ENCODE results near the gene HESX1. TPM values are rescaled to one million over a fixed set of nuclear protein-coding genes. Genes with fewer than 3 reads are reported as not detected.

HESX1 gene
- total RNA-seq, 1 experiment from 2014 or later = 5.6 TPM

DNA sequence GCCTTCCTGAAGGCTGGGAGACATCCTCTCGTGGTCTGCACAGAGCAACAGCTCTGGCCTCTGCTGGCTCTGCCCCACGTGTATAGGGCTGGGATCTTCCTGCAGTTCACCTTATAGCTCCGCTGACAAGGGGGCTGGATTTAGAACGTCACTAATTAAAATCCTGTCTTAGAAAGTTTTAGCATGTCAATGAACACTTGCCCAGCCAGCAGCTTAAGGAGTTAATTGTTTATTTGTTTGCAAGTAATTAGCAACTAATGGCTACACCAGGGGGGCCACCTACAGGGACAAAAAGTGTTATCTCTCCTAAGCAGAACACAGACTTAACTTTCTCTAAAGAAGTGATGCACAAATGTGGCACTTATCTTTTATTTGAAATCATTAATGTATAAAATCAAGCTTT, at the start of gene HESX1 (continued):
- TF ChIP-seq ZNF232 (CRISPR knock-in tag; IDR thresholded peaks at IDR 0.05) (no peak), ZNF423 (CRISPR knock-in tag; IDR thresholded peaks at IDR 0.05) (peak; percentile 39; the same call in 1 of the 2 replicates), ZNF416 (CRISPR knock-in tag; IDR thresholded peaks at IDR 0.05) (no peak), JAZF1 (CRISPR knock-in tag; IDR thresholded peaks at IDR 0.05) (no peak), NR2C2 (CRISPR knock-in tag; IDR thresholded peaks at IDR 0.05) (no peak), TCF7 (CRISPR knock-in tag; IDR thresholded peaks at IDR 0.05; ENCODE audit: low read depth) (no peak), ZNF138 (CRISPR knock-in tag; conservative IDR thresholded peaks at IDR 0.05) (no peak), FOXK1 (CRISPR knock-in tag; IDR thresholded peaks at IDR 0.05) (0 out of 2 replicates have a peak, but pooled peaks have one; percentile 21), MYBL2 (CRISPR knock-in tag; IDR thresholded peaks at IDR 0.05) (no peak), TEAD4 (CRISPR knock-in tag; IDR thresholded peaks at IDR 0.05) (no peak), NR3C1 (CRISPR knock-in tag; conservative IDR thresholded peaks at IDR 0.05; ENCODE audit: low read depth) (no peak), ZNF263 (CRISPR knock-in tag; IDR thresholded peaks at IDR 0.05; ENCODE audit: low read depth) (no peak), ZNF219 (CRISPR knock-in tag; IDR thresholded peaks at IDR 0.05; ENCODE audit: borderline replicate concordance) (no peak), CREB1 (CRISPR knock-in tag; IDR thresholded peaks at IDR 0.05) (no peak), ETV6 (CRISPR knock-in tag; IDR thresholded peaks at IDR 0.05) (no peak), SMAD3 (CRISPR knock-in tag; IDR thresholded peaks at IDR 0.05; ENCODE audit: borderline replicate concordance) (no peak), TEAD1 (CRISPR knock-in tag; IDR thresholded peaks at IDR 0.05) (peak; percentile 73), KAT7 (CRISPR knock-in tag; IDR thresholded peaks at IDR 0.05; ENCODE audit: borderline replicate concordance) (no peak), MXD4 (CRISPR knock-in tag; IDR thresholded peaks at IDR 0.05; ENCODE audit: borderline replicate concordance) (no peak)
- TF ChIP-seq, protein P1, sequence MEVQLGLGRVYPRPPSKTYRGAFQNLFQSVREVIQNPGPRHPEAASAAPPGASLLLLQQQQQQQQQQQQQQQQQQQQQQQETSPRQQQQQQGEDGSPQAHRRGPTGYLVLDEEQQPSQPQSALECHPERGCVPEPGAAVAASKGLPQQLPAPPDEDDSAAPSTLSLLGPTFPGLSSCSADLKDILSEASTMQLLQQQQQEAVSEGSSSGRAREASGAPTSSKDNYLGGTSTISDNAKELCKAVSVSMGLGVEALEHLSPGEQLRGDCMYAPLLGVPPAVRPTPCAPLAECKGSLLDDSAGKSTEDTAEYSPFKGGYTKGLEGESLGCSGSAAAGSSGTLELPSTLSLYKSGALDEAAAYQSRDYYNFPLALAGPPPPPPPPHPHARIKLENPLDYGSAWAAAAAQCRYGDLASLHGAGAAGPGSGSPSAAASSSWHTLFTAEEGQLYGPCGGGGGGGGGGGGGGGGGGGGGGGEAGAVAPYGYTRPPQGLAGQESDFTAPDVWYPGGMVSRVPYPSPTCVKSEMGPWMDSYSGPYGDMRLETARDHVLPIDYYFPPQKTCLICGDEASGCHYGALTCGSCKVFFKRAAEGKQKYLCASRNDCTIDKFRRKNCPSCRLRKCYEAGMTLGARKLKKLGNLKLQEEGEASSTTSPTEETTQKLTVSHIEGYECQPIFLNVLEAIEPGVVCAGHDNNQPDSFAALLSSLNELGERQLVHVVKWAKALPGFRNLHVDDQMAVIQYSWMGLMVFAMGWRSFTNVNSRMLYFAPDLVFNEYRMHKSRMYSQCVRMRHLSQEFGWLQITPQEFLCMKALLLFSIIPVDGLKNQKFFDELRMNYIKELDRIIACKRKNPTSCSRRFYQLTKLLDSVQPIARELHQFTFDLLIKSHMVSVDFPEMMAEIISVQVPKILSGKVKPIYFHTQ (CRISPR knock-in tag; IDR thresholded peaks at IDR 0.05) = no peak
- TF ChIP-seq, protein P2, sequence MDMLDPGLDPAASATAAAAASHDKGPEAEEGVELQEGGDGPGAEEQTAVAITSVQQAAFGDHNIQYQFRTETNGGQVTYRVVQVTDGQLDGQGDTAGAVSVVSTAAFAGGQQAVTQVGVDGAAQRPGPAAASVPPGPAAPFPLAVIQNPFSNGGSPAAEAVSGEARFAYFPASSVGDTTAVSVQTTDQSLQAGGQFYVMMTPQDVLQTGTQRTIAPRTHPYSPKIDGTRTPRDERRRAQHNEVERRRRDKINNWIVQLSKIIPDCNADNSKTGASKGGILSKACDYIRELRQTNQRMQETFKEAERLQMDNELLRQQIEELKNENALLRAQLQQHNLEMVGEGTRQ (CRISPR knock-in tag; IDR thresholded peaks at IDR 0.05) = peak; percentile 57; the same call in 1 of the 2 replicates
- TF ChIP-seq, protein P3, sequence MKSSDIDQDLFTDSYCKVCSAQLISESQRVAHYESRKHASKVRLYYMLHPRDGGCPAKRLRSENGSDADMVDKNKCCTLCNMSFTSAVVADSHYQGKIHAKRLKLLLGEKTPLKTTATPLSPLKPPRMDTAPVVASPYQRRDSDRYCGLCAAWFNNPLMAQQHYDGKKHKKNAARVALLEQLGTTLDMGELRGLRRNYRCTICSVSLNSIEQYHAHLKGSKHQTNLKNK (CRISPR knock-in tag; IDR thresholded peaks at IDR 0.05) = 0 out of 2 replicates have a peak, but pooled peaks have one; percentile 40
- TF ChIP-seq, protein P4, sequence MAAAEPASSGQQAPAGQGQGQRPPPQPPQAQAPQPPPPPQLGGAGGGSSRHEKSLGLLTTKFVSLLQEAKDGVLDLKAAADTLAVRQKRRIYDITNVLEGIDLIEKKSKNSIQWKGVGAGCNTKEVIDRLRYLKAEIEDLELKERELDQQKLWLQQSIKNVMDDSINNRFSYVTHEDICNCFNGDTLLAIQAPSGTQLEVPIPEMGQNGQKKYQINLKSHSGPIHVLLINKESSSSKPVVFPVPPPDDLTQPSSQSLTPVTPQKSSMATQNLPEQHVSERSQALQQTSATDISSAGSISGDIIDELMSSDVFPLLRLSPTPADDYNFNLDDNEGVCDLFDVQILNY (CRISPR knock-in tag; IDR thresholded peaks at IDR 0.05) = no peak
- TF ChIP-seq, protein P5, sequence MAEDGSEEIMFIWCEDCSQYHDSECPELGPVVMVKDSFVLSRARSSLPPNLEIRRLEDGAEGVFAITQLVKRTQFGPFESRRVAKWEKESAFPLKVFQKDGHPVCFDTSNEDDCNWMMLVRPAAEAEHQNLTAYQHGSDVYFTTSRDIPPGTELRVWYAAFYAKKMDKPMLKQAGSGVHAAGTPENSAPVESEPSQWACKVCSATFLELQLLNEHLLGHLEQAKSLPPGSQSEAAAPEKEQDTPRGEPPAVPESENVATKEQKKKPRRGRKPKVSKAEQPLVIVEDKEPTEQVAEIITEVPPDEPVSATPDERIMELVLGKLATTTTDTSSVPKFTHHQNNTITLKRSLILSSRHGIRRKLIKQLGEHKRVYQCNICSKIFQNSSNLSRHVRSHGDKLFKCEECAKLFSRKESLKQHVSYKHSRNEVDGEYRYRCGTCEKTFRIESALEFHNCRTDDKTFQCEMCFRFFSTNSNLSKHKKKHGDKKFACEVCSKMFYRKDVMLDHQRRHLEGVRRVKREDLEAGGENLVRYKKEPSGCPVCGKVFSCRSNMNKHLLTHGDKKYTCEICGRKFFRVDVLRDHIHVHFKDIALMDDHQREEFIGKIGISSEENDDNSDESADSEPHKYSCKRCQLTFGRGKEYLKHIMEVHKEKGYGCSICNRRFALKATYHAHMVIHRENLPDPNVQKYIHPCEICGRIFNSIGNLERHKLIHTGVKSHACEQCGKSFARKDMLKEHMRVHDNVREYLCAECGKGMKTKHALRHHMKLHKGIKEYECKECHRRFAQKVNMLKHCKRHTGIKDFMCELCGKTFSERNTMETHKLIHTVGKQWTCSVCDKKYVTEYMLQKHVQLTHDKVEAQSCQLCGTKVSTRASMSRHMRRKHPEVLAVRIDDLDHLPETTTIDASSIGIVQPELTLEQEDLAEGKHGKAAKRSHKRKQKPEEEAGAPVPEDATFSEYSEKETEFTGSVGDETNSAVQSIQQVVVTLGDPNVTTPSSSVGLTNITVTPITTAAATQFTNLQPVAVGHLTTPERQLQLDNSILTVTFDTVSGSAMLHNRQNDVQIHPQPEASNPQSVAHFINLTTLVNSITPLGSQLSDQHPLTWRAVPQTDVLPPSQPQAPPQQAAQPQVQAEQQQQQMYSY (CRISPR knock-in tag; IDR thresholded peaks at IDR 0.05) = no peak
- TF ChIP-seq, protein P6, sequence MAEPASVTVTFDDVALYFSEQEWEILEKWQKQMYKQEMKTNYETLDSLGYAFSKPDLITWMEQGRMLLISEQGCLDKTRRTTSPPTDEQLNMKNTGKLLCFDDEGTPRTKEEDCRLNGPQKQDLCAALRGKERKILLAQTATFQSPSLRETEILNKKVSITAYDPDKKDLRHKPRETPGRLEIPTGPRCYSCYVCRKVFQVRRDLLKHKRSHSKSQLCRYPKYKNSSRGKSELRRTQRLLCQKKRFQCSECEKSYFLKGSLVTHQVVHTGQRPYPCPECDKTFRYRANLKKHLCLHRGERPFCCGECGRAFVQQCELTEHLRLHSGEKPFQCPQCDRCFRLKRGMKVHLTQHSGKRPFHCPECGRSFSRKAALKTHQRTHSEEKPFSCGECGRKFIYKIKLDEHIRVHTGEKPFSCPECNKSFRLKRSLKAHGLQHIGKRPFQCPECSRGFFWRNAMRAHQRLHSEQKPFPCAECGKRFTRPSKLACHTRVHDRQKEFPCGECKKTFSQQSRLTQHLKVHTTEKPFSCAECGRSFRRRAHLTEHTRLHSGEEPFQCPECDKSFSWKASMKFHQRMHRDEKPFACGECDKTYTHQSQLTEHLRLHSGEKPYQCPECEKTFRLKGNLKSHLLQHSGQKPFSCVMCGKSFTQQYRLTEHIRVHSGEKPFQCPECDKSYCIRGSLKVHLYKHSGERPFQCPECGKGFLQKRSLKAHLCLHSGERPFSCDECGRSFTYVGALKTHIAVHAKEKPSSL (CRISPR knock-in tag; conservative IDR thresholded peaks at IDR 0.05) = no peak
- TF ChIP-seq, protein P7, sequence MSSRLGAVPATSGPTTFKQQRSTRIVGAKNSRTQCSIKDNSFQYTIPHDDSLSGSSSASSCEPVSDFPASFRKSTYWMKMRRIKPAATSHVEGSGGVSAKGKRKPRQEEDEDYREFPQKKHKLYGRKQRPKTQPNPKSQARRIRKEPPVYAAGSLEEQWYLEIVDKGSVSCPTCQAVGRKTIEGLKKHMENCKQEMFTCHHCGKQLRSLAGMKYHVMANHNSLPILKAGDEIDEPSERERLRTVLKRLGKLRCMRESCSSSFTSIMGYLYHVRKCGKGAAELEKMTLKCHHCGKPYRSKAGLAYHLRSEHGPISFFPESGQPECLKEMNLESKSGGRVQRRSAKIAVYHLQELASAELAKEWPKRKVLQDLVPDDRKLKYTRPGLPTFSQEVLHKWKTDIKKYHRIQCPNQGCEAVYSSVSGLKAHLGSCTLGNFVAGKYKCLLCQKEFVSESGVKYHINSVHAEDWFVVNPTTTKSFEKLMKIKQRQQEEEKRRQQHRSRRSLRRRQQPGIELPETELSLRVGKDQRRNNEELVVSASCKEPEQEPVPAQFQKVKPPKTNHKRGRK (CRISPR knock-in tag; IDR thresholded peaks at IDR 0.05; ENCODE audit: borderline replicate concordance) = no peak
- TF ChIP-seq, protein P8, sequence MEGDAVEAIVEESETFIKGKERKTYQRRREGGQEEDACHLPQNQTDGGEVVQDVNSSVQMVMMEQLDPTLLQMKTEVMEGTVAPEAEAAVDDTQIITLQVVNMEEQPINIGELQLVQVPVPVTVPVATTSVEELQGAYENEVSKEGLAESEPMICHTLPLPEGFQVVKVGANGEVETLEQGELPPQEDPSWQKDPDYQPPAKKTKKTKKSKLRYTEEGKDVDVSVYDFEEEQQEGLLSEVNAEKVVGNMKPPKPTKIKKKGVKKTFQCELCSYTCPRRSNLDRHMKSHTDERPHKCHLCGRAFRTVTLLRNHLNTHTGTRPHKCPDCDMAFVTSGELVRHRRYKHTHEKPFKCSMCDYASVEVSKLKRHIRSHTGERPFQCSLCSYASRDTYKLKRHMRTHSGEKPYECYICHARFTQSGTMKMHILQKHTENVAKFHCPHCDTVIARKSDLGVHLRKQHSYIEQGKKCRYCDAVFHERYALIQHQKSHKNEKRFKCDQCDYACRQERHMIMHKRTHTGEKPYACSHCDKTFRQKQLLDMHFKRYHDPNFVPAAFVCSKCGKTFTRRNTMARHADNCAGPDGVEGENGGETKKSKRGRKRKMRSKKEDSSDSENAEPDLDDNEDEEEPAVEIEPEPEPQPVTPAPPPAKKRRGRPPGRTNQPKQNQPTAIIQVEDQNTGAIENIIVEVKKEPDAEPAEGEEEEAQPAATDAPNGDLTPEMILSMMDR (IDR thresholded peaks at IDR 0.05) = no peak

Measured in WTC11 (cell line).